SK-N-MC (cell line): ENCODE measurements around the gene LUC7L3.

ENCODE experiments used
- EZH2 ChIP-seq: fragments of 200-600 bp; sonication (generic); IDR thresholded peaks from one replicate; pipeline ENCODE4 v1.6.1; 2017; ENCODE audit warnings: antibody characterized with exemption
- POLR2AphosphoS5 ChIP-seq: IDR thresholded peaks from 2 replicates; pipeline ENCODE4 v1.6.1; 2012; ENCODE audit warnings: mild to moderate bottlenecking, low read depth, low read length, borderline replicate concordance

DNA sequence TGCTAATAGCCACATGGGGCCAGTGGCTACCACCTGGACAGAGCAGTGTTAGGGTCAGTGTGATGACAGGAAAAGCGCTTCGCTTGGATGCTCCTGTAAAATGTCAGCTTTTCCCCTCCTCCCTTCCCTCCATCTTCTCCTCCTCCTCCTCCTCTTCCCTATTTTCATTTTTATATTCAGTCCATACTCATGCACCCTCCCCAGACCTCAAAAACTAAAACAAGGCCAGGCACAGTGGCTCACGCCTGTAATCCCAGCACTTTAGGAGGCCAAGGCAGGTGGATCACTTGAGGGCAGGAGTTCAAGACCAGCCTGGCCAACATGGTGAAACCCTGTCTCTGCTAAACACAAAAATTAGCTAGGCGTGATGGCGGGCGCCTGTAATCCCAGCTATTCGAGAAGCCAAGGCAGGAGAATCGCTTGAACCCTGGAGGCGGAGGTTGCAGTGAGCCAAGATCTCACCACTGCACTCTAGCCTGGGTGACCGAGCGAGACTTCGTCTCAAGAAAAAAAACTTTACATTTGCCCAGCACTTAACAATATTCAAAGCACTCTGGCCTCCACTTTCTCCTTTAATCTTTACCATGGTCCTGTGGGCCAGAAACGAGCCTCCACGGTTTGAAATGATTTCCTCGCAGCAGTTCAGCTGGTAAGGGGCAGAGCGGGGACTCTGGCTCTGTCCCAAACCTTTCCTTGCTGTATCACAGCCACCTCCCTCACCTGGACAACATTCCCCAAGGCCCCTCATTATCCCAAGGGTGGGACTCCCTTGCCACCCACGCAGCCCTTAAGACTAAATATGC lies 33.5 kb upstream of the LUC7L3 start:
- TF ChIP-seq EZH2 (no peak), POLR2AphosphoS5 (no peak)
